IMR-90 (cell line): ENCODE results near the gene FATE1. TPM values are rescaled to one million over a fixed set of nuclear protein-coding genes. Genes with fewer than 3 reads are reported as not detected.

Experiments used
- ATAC-seq: fragments of 200-7000 bp; cut with Tn5 transposase; 2 replicates; pipeline ENCODE4 v1.9.1; 2020; ENCODE audit warnings: low read depth, mild to moderate bottlenecking, moderate library complexity
- BruUV-seq: library from RNA; stranded (reverse); fragments of 400-500 nt; replicated peaks from 2 replicates; lab custom pipeline; 2021; lab: Mats Ljungman, UMichigan
- CTCF ChIA-PET: fragments of 300-600 bp; formaldehyde crosslinking; extraction: SDS; loops from one replicate; lab custom pipeline; 2021; ENCODE audit warnings: antibody characterized with exemption; lab: Yijun Ruan, JAX
- POLR2A ChIA-PET: fragments of 300-600 bp; sonication (Branson Sonifier 250); formaldehyde crosslinking; loops from one replicate; lab custom pipeline; 2022; ENCODE audit warnings: antibody characterized with exemption; ENCODE audit not compliant: unreplicated experiment; lab: Charles Lee
- DNase-seq: peaks from one replicate; pipeline ENCODE4 v3.0.0; 2013
- H2AFZ ChIP-seq: replicated peaks from 2 replicates; pipeline ENCODE3; 2013; ENCODE audit warnings: low read length, mild to moderate bottlenecking; ENCODE audit not compliant: poor library complexity
- H2AK5ac ChIP-seq: 2 replicates; pipeline ENCODE4 v1.6.1; 2013; ENCODE audit warnings: low read depth, low read length, inconsistent platforms
- H2AK9ac ChIP-seq: replicated peaks from 2 replicates; pipeline ENCODE3; 2013; ENCODE audit warnings: mild to moderate bottlenecking, low read depth, low read length, moderate library complexity; ENCODE audit not compliant: poor library complexity
- H2BK120ac ChIP-seq: 2 replicates; pipeline ENCODE4 v1.6.1; 2013; ENCODE audit warnings: low read depth, low read length, inconsistent platforms
- H2BK15ac ChIP-seq: 3 replicates; pipeline ENCODE4 v1.6.1; 2013; ENCODE audit warnings: low read depth, low read length, inconsistent platforms
- H2BK20ac ChIP-seq: 2 replicates; pipeline ENCODE4 v1.6.1; 2013; ENCODE audit warnings: low read depth, mild to moderate bottlenecking, inconsistent platforms, low read length, moderate library complexity
- H2BK5ac ChIP-seq: 2 replicates; pipeline ENCODE4 v1.6.1; 2013; ENCODE audit warnings: mild to moderate bottlenecking, low read depth, low read length, inconsistent platforms; ENCODE audit not compliant: poor library complexity, severe bottlenecking
- H3K14ac ChIP-seq: replicated peaks from 2 replicates; pipeline ENCODE4 v1.6.1; 2013; ENCODE audit warnings: low read depth, low read length, inconsistent platforms
- H3K18ac ChIP-seq: 2 replicates; pipeline ENCODE4 v1.6.1; 2013; ENCODE audit warnings: low read depth, low read length, control low read depth
- H3K23ac ChIP-seq: 2 replicates; pipeline ENCODE4 v1.6.1; 2013; ENCODE audit warnings: low read depth, low read length, inconsistent platforms
- H3K27ac ChIP-seq: 2 replicates; pipeline ENCODE4 v1.5.1; 2013; ENCODE audit warnings: mild to moderate bottlenecking, control low read depth, low read length; ENCODE audit not compliant: insufficient read depth
- H3K27me3 ChIP-seq: 2 replicates; pipeline ENCODE4 v1.6.1; 2013; ENCODE audit warnings: low read length; ENCODE audit not compliant: control insufficient read depth, insufficient read depth
- H3K36me3 ChIP-seq: 2 replicates; pipeline ENCODE4 v1.6.1; 2013; ENCODE audit warnings: low read length, mixed read lengths; ENCODE audit not compliant: control insufficient read depth, insufficient read depth
- H3K4ac ChIP-seq: 2 replicates; pipeline ENCODE4 v1.6.1; 2013; ENCODE audit warnings: low read depth, low read length, inconsistent platforms
- H3K4me1 ChIP-seq: 2 replicates; pipeline ENCODE4 v1.6.1; 2013; ENCODE audit warnings: low read length, mixed read lengths; ENCODE audit not compliant: control insufficient read depth, insufficient read depth
- H3K4me2 ChIP-seq: 2 replicates; pipeline ENCODE4 v1.6.1; 2013; ENCODE audit warnings: low read depth, mild to moderate bottlenecking, control low read depth, low read length, moderate library complexity
- H3K4me3 ChIP-seq: 2 replicates; pipeline ENCODE4 v1.5.1; 2013; ENCODE audit warnings: low read depth, mild to moderate bottlenecking, control low read depth, low read length, moderate library complexity; ENCODE audit not compliant: insufficient read depth
- H3K56ac ChIP-seq: 2 replicates; pipeline ENCODE4 v1.6.1; 2013; ENCODE audit warnings: low read length, inconsistent platforms; ENCODE audit not compliant: insufficient read depth; ENCODE audit errors: extremely low read depth
- H3K79me1 ChIP-seq, 2 experiments: 2 replicates each; pipeline ENCODE4 v1.6.1; 2013; ENCODE audit warnings: low read length in 2 of 2, inconsistent platforms in 1 of 2, low read depth in 1 of 2
- H3K9ac ChIP-seq: 2 replicates; pipeline ENCODE4 v1.6.1; 2013; ENCODE audit warnings: low read depth, low read length, control low read depth
- H3K9me1 ChIP-seq: 2 replicates; pipeline ENCODE4 v1.6.1; 2013; ENCODE audit warnings: low read length, inconsistent platforms; ENCODE audit not compliant: insufficient read depth
- H3K9me3 ChIP-seq: 2 replicates; pipeline ENCODE4 v1.6.1; 2013; ENCODE audit warnings: low read length; ENCODE audit not compliant: control insufficient read depth, insufficient read depth
- H4K20me1 ChIP-seq: 2 replicates; pipeline ENCODE4 v1.6.1; 2013; ENCODE audit warnings: low read length, inconsistent platforms; ENCODE audit not compliant: insufficient read depth
- H4K5ac ChIP-seq: 2 replicates; pipeline ENCODE4 v1.6.1; 2013; ENCODE audit warnings: mild to moderate bottlenecking, low read depth, low read length, control low read depth
- H4K8ac ChIP-seq, 2 experiments: 2 replicates each; pipeline ENCODE4 v1.6.1; 2013; ENCODE audit warnings: low read depth in 2 of 2, low read length in 2 of 2, control low read depth in 1 of 2, inconsistent platforms in 1 of 2
- H4K91ac ChIP-seq: 2 replicates; pipeline ENCODE4 v1.6.1; 2013; ENCODE audit warnings: low read depth, low read length, inconsistent platforms; ENCODE audit not compliant: insufficient read depth
- CEBPB ChIP-seq: IDR thresholded peaks from 2 replicates; pipeline ENCODE4 v1.6.1; 2012; ENCODE audit warnings: low read depth, low read length, improper control_type of control experiment
- CTCF ChIP-seq: conservative IDR thresholded peaks from 2 replicates; pipeline ENCODE4 v1.5.1; 2012; ENCODE audit warnings: mild to moderate bottlenecking, low read depth, low read length, improper control_type of control experiment
- FOS ChIP-seq: fragments of 150-350 bp; IDR thresholded peaks from 2 replicates; pipeline ENCODE4 v1.6.1; 2016; ENCODE audit warnings: low read depth, low read length
- MAFK ChIP-seq: IDR thresholded peaks from 2 replicates; pipeline ENCODE4 v1.6.1; 2012; ENCODE audit warnings: low read depth, low read length, improper control_type of control experiment
- MXI1 ChIP-seq: IDR thresholded peaks from 2 replicates; pipeline ENCODE4 v1.6.1; 2012; ENCODE audit warnings: low read depth, mild to moderate bottlenecking, low read length, moderate library complexity, borderline replicate concordance
- NFE2L2 ChIP-seq: fragments of 150-350 bp; IDR thresholded peaks from 2 replicates; pipeline ENCODE4 v1.6.1; 2016; ENCODE audit warnings: low read depth, mild to moderate bottlenecking, low read length
- POLR2A ChIP-seq: IDR thresholded peaks from 2 replicates; pipeline ENCODE4 v1.6.1; 2012; ENCODE audit warnings: mild to moderate bottlenecking, low read depth, low read length
- RAD21 ChIP-seq: IDR thresholded peaks from 2 replicates; pipeline ENCODE4 v1.6.1; 2012; ENCODE audit warnings: low read length, improper control_type of control experiment
- RFX5 ChIP-seq: IDR thresholded peaks from 2 replicates; pipeline ENCODE4 v1.8.0; 2012; ENCODE audit warnings: low read depth, mild to moderate bottlenecking, low read length, moderate library complexity
- SMC3 ChIP-seq: fragments of 150-350 bp; IDR thresholded peaks from 2 replicates; pipeline ENCODE4 v1.6.1; 2016; ENCODE audit warnings: low read depth, mild to moderate bottlenecking, antibody characterized with exemption, low read length, moderate library complexity
- WGBS, 2 experiments: methylation state at CpG; one replicate each; pipeline versions ENCODE4 v1.1.5 to v1.1.7; 2013; ENCODE audit warnings: missing lambda C conversion rate in 2 of 2; ENCODE audit not compliant: insufficient read length in 1 of 2; ENCODE audit errors: extremely low coverage in 2 of 2; 5-methylcytosine and 5-hydroxymethylcytosine counted together
- dilution Hi-C: fragments of 300-500 bp; cut with HindIII; formaldehyde crosslinking; loops from one replicate; pipeline ENCODE4 v1.14.3; 2018; ENCODE audit warnings: low sequenced_read_pairs; ENCODE audit not compliant: unreplicated experiment
- in situ Hi-C: fragments of 300-500 bp; cut with MboI; formaldehyde crosslinking; loops from 3 replicates; pipeline ENCODE4 v1.14.3; 2019; ENCODE audit warnings: low sequenced_read_pairs, inconsistent platforms, mixed read lengths
- intact Hi-C: fragments of 100-400 bp; cut with micrococcal nuclease; formaldehyde crosslinking; loops from 2 replicates; pipeline ENCODE4 v1.10.0; 2022
- polyA plus RNA-seq, 3 experiments: library from polyadenylated mRNA; depleted of rRNA; stranded (reverse); fragments of >200 nt; gene quantifications; 2 replicates each; pipeline ENCODE4 v1.2.3, GENCODE V29; 2012; ENCODE audit warnings: low replicate concordance in 1 of 3
- total RNA-seq: library from RNA; depleted of rRNA; stranded (reverse); fragments of >200 nt; gene quantifications from 2 replicates; pipeline ENCODE4 v1.2.3, GENCODE V29; 2012
- TF ChIP-seq, protein P1 (sequence below): fragments of 150-350 bp; IDR thresholded peaks from 2 replicates; pipeline ENCODE4 v1.6.1; 2016; ENCODE audit warnings: low read depth, mild to moderate bottlenecking, low read length, moderate library complexity, borderline replicate concordance
- TF ChIP-seq, protein P2 (sequence below): fragments of 150-350 bp; IDR thresholded peaks from 2 replicates; pipeline ENCODE4 v1.6.1; 2017; ENCODE audit warnings: mild to moderate bottlenecking, antibody characterized with exemption, low read length, low read depth

FATE1 gene
- total and polyA plus RNA-seq, 2 of the 4 experiments (the other 2 are of a cell fraction), result not detected

DNA sequence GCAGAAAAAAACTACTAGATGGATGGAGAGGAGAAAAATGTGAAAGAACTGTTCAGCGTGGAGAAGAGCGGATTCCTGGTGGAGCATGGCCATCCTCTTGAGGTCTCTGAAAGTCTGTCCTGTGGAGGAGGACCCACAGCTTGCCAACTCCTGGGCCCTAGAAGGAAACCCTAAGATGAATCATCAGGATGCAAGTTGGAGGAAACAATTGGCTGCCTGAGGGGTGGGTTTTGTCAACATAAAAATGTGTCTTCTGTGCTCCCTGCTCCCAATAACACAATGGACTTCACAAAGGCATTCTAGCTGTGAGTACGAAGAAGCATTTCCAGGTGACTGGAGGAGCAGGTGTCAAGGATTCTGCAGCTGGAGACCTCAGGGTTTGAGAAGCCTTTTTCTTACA lies 55.9 kb downstream of the FATE1 start:
- TF ChIP-seq NFE2L2 (no peak), FOS (no peak), MAFK (no peak), MXI1 (no peak), RAD21 (no peak), SMC3 (no peak), CEBPB (no peak), RFX5 (no peak), POLR2A (no peak), CTCF (no peak)
- TF ChIP-seq, protein P1, sequence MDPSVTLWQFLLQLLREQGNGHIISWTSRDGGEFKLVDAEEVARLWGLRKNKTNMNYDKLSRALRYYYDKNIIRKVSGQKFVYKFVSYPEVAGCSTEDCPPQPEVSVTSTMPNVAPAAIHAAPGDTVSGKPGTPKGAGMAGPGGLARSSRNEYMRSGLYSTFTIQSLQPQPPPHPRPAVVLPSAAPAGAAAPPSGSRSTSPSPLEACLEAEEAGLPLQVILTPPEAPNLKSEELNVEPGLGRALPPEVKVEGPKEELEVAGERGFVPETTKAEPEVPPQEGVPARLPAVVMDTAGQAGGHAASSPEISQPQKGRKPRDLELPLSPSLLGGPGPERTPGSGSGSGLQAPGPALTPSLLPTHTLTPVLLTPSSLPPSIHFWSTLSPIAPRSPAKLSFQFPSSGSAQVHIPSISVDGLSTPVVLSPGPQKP, result no peak
- TF ChIP-seq, protein P2, sequence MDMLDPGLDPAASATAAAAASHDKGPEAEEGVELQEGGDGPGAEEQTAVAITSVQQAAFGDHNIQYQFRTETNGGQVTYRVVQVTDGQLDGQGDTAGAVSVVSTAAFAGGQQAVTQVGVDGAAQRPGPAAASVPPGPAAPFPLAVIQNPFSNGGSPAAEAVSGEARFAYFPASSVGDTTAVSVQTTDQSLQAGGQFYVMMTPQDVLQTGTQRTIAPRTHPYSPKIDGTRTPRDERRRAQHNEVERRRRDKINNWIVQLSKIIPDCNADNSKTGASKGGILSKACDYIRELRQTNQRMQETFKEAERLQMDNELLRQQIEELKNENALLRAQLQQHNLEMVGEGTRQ, result no peak
- Histone ChIP-seq H3K4me1 (no peaks in the 10 kb centered on the region), H4K91ac (no peak overlapping the region), H3K36me3 (no peaks in the 10 kb centered on the region), H2AFZ (no peak overlapping the region), H3K27ac (no peak overlapping the region), H2BK15ac (no peak overlapping the region), H3K9me1 (no peaks in the 10 kb centered on the region), H2AK5ac (no peak overlapping the region), H3K4me3 (no peak overlapping the region), H4K20me1 (no peaks in the 10 kb centered on the region), H3K4me2 (no peak overlapping the region), H3K23ac (no peak overlapping the region), H4K8ac (no peak overlapping the region), H3K14ac (no peak overlapping the region), H2BK20ac (no peak overlapping the region), H3K56ac (no peak overlapping the region), H3K4ac (no peak overlapping the region), H3K9me3 (peaks cover 3% of the 10 kb centered on the region; the same call in 1 of the 2 replicates), H3K27me3 (no peaks in the 10 kb centered on the region), H2AK9ac (no peak overlapping the region), H3K18ac (no peak overlapping the region), H4K5ac (no peak overlapping the region), H3K9ac (no peak overlapping the region), H3K79me1 (no peaks in the 10 kb centered on the region), H2BK120ac (no peak overlapping the region), H2BK5ac (no peak overlapping the region)
- POLR2A ChIA-PET, result no interaction called here
- in situ Hi-C loops, result loop anchor here (25.0 kb wide), 1 partner anchor 866 kb away; the partner anchor contains the start of gene GABRQ
- CTCF ChIA-PET, result no interaction called here
- WGBS, 2 experiments, result no CpG with 5 or more reads among the region's 3 CpGs
- intact Hi-C loops, result no loop called here
- no TSS peak for BruUV-seq
- ATAC-seq (no peak), DNase-seq (no peak)
- dilution Hi-C loops, result no loop called here
